Measurements from ENCODE around the gene NDUFAF8. TPM values are rescaled to one million over a fixed set of nuclear protein-coding genes. Genes with fewer than 3 reads are reported as not detected.

Gene NDUFAF8
- total RNA-seq, 1 experiment from 2014 or later: 102 TPM

GRCh38 chr17:81264640-81265039 is 25.5 kb downstream of the NDUFAF8 start:
- TF ChIP-seq CEBPB (IDR thresholded peaks at IDR 0.05; ENCODE audit: low read depth): no peak
- TF ChIP-seq ELF1 (IDR thresholded peaks at IDR 0.05; ENCODE audit: borderline replicate concordance, low read depth): no peak
- TF ChIP-seq SIN3A (IDR thresholded peaks at IDR 0.05; ENCODE audit: low read depth): no peak
- no peak for TF ChIP-seq EZH2 (IDR thresholded peaks at IDR 0.05)
- TF ChIP-seq SRF (IDR thresholded peaks at IDR 0.05; ENCODE audit: low read depth): no peak
- TF ChIP-seq POLR2A (IDR thresholded peaks at IDR 0.05; ENCODE audit: borderline replicate concordance, extremely low read depth, insufficient read depth, insufficient read length): no peak
- no peak for TF ChIP-seq SP1 (IDR thresholded peaks at IDR 0.05; ENCODE audit: low read depth)
- TF ChIP-seq POLR2AphosphoS5 (IDR thresholded peaks at IDR 0.05; ENCODE audit: low read depth, low read length): no peak
- no peak for TF ChIP-seq MAX (IDR thresholded peaks at IDR 0.05)
- TF ChIP-seq EGR1 (IDR thresholded peaks at IDR 0.05; ENCODE audit: low read depth): no peak
- TF ChIP-seq EZH2phosphoT487 (IDR thresholded peaks at IDR 0.05; ENCODE audit: borderline replicate concordance): no peak
- TF ChIP-seq ZBTB33 (IDR thresholded peaks at IDR 0.05; ENCODE audit: extremely low read depth, insufficient replicate concordance, low read length): no peak
- TF ChIP-seq ZFX (IDR thresholded peaks at IDR 0.05): no peak
- no peak for TF ChIP-seq FOSL1 (IDR thresholded peaks at IDR 0.05; ENCODE audit: low read depth)
- TF ChIP-seq RAD21 (IDR thresholded peaks at IDR 0.05; ENCODE audit: low read depth): no peak
- TF ChIP-seq ATF3 (IDR thresholded peaks at IDR 0.05): no peak
- TF ChIP-seq TCF7L2 (IDR thresholded peaks at IDR 0.05; ENCODE audit: borderline replicate concordance, extremely low read depth, insufficient read depth, insufficient read length): no peak
- TF ChIP-seq CTCF (IDR thresholded peaks at IDR 0.05 in 2 of 3, conservative IDR thresholded peaks at IDR 0.05 in 1 of 3; ENCODE audit: borderline replicate concordance in 1 of 3, insufficient read depth in 1 of 3, low read depth in 2 of 3, low read length in 2 of 3): no peak
- TF ChIP-seq YY1 (IDR thresholded peaks at IDR 0.05; ENCODE audit: extremely low read depth, insufficient replicate concordance, low read depth, low read length): no peak
- H3K9me2 ChIP-seq (ENCODE audit: insufficient read depth): no peaks in the 10 kb centered on the region
- no TSS peak for BruUV-seq (replicated peaks)
- H3K4me3 ChIP-seq (replicated peaks in 1 of 2; ENCODE audit: low read depth in 1 of 2, low read length in 2 of 2): no peak overlapping the region
- intact Hi-C loops (cut with micrococcal nuclease): no loop called here
- H3K27ac ChIP-seq (ENCODE audit: low read depth, low read length): no peak overlapping the region
- POLR2A ChIA-PET: no interaction called here
- CTCF ChIA-PET: no interaction called here
- no peaks in the 10 kb centered on the region for H3K9me3 ChIP-seq (ENCODE audit: control insufficient read depth in 1 of 2, insufficient read depth in 1 of 2, low read depth in 1 of 2, low read length in 2 of 2)
- H3K79me2 ChIP-seq (ENCODE audit: insufficient read depth, low read length): peaks cover 4% of the 10 kb centered on the region; the same call in 1 of the 2 replicates
- DNase-seq (ENCODE audit: low read depth, low spot score) (no peak), ATAC-seq (no peak)
- H2AFZ ChIP-seq (ENCODE audit: low read depth, low read length, poor library complexity, severe bottlenecking): no peak overlapping the region
- H3K4me1 ChIP-seq (ENCODE audit: control insufficient read depth in 1 of 2, insufficient read depth in 2 of 2, low read length in 2 of 2): no peaks in the 10 kb centered on the region
- no peak overlapping the region for H3K9ac ChIP-seq (ENCODE audit: low read length)
- RAD21 ChIA-PET (ENCODE audit: low non-redundant PET in 1 of 2, low total read pairs in 2 of 2, uncharacterized antibody in 2 of 2, unreplicated experiment in 2 of 2): no interaction called here
- H4K20me1 ChIP-seq (ENCODE audit: insufficient read depth): no peaks in the 10 kb centered on the region
- peaks cover 37 to 53% of the 10 kb centered on the region in 2 experiments for H3K36me3 ChIP-seq (ENCODE audit: control insufficient read depth in 1 of 2, insufficient read depth in 2 of 2, low read length in 2 of 2)
- no peaks in the 10 kb centered on the region for H3K27me3 ChIP-seq (ENCODE audit: insufficient read depth, low read length)
- no peak overlapping the region for H3K4me2 ChIP-seq (ENCODE audit: low read length)

Data from HCT116 (cell line).